Hepatocyte (in vitro differentiated cells): ENCODE data around the gene ANTXR2. TPM values are rescaled to one million over a fixed set of nuclear protein-coding genes. Genes with fewer than 3 reads are reported as not detected.

ENCODE experiments used
- DNase-seq: peaks from one replicate; pipeline ENCODE4 v3.0.0-alpha.2; 2016; ENCODE audit warnings: low spot score
- H2AFZ ChIP-seq: fragments of 200-600 bp; sonication (generic); 2 replicates; pipeline ENCODE4 v1.6.0; 2016; ENCODE audit warnings: antibody characterized with exemption, mild to moderate bottlenecking
- H3K27ac ChIP-seq: fragments of 200-600 bp; sonication (generic); 2 replicates; pipeline ENCODE4 v1.5.1; 2016; ENCODE audit warnings: mild to moderate bottlenecking
- H3K27me3 ChIP-seq: fragments of 200-600 bp; sonication (generic); 2 replicates; pipeline ENCODE4 v1.6.1; 2016
- H3K36me3 ChIP-seq: fragments of 200-600 bp; sonication (generic); replicated peaks from 2 replicates; pipeline ENCODE4 v1.5.1; 2016; ENCODE audit warnings: low read depth; ENCODE audit not compliant: insufficient read depth
- H3K4me1 ChIP-seq: fragments of 200-600 bp; sonication (generic); 2 replicates; pipeline ENCODE4 v1.5.1; 2016; ENCODE audit warnings: mild to moderate bottlenecking, moderate library complexity; ENCODE audit not compliant: insufficient read depth
- H3K4me2 ChIP-seq: fragments of 200-600 bp; sonication (generic); 2 replicates; pipeline ENCODE4 v1.6.0; 2016
- H3K4me3 ChIP-seq: fragments of 200-600 bp; sonication (generic); 2 replicates; pipeline ENCODE4 v1.5.1; 2016; ENCODE audit warnings: mild to moderate bottlenecking
- H3K79me2 ChIP-seq: fragments of 200-600 bp; sonication (generic); 2 replicates; pipeline ENCODE4 v1.6.0; 2017; ENCODE audit warnings: mild to moderate bottlenecking
- H3K9me2 ChIP-seq: fragments of 200-600 bp; sonication (generic); replicated peaks from 2 replicates; pipeline ENCODE4 v1.6.0; 2017; ENCODE audit warnings: mild to moderate bottlenecking; ENCODE audit not compliant: insufficient read depth
- H3K9me3 ChIP-seq: fragments of 200-600 bp; sonication (generic); 2 replicates; pipeline ENCODE4 v1.5.1; 2016; ENCODE audit warnings: low read depth, mild to moderate bottlenecking
- H4K20me1 ChIP-seq: fragments of 200-600 bp; sonication (generic); 2 replicates; pipeline ENCODE4 v1.6.0; 2016; ENCODE audit warnings: mild to moderate bottlenecking; ENCODE audit not compliant: insufficient read depth, poor library complexity, severe bottlenecking
- EZH2 ChIP-seq: fragments of 200-600 bp; sonication (generic); IDR thresholded peaks from 2 replicates; pipeline ENCODE4 v1.6.1; 2016; ENCODE audit warnings: antibody characterized with exemption, mild to moderate bottlenecking, borderline replicate concordance
- EZH2phosphoT487 ChIP-seq: fragments of 200-600 bp; sonication (generic); IDR thresholded peaks from one replicate; pipeline ENCODE4 v1.6.1; 2018; ENCODE audit warnings: antibody characterized with exemption, mild to moderate bottlenecking, low read depth, moderate library complexity; ENCODE audit not compliant: unreplicated experiment, severe bottlenecking
- WGBS: methylation state at CpG from one replicate; pipeline ENCODE4 v1.1.6; 2016; ENCODE audit warnings: low lambda C conversion rate; ENCODE audit errors: missing lambda C conversion rate; 5-methylcytosine and 5-hydroxymethylcytosine counted together
- polyA plus RNA-seq: library from polyadenylated mRNA; unstranded; fragments of >200 nt; fragmentation: Nextera tagmentation; extraction: Ambion mirVana; gene quantifications from 2 replicates; pipeline ENCODE4 v1.2.1, GENCODE V29; 2016
- total RNA-seq: library from RNA; depleted of rRNA; stranded (reverse); fragments of >200 nt; gene quantifications from 2 replicates; pipeline ENCODE4 v1.2.3, GENCODE V29; 2014
- TF ChIP-seq, protein P1 (sequence below): fragments of 200-600 bp; sonication (generic); IDR thresholded peaks from 2 replicates; pipeline ENCODE4 v1.5.1; 2016; ENCODE audit warnings: antibody characterized with exemption, mild to moderate bottlenecking; ENCODE audit not compliant: poor library complexity

Gene ANTXR2
- total and polyA plus RNA-seq, 2 experiments from 2014 or later: 25.2 to 46.5 TPM

DNA sequence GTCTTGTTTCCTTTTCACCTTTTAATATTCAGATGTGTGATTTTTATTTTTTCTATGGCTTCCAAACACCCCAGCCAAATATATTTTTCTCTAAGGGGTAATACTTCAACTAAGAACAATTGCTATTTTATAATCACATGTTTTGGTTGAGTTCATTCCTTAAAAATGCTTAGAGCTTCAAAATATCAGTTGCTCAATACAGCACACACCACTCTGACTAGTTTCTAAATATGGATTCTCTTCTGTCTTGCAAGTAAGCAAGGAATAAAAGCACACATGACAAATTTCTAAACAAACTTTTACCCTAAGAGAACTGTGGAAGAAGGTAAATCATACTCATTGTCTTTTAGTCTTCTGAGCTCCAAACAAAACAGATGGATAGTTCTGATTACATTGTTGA lies 27.2 kb downstream of the ANTXR2 start:
- TF ChIP-seq, protein P1, sequence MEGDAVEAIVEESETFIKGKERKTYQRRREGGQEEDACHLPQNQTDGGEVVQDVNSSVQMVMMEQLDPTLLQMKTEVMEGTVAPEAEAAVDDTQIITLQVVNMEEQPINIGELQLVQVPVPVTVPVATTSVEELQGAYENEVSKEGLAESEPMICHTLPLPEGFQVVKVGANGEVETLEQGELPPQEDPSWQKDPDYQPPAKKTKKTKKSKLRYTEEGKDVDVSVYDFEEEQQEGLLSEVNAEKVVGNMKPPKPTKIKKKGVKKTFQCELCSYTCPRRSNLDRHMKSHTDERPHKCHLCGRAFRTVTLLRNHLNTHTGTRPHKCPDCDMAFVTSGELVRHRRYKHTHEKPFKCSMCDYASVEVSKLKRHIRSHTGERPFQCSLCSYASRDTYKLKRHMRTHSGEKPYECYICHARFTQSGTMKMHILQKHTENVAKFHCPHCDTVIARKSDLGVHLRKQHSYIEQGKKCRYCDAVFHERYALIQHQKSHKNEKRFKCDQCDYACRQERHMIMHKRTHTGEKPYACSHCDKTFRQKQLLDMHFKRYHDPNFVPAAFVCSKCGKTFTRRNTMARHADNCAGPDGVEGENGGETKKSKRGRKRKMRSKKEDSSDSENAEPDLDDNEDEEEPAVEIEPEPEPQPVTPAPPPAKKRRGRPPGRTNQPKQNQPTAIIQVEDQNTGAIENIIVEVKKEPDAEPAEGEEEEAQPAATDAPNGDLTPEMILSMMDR: no peak
- TF ChIP-seq EZH2 (no peak), EZH2phosphoT487 (no peak)
- Histone ChIP-seq H3K27me3 (no peaks in the 10 kb centered on the region), H3K9me2 (no peaks in the 10 kb centered on the region), H3K9me3 (no peaks in the 10 kb centered on the region), H3K79me2 (no peaks in the 10 kb centered on the region), H3K4me1 (peaks cover 2% of the 10 kb centered on the region), H4K20me1 (no peaks in the 10 kb centered on the region), H3K4me2 (no peak overlapping the region), H2AFZ (no peak overlapping the region), H3K27ac (no peak overlapping the region), H3K4me3 (no peak overlapping the region), H3K36me3 (no peaks in the 10 kb centered on the region)
- no peak for DNase-seq

DNA sequence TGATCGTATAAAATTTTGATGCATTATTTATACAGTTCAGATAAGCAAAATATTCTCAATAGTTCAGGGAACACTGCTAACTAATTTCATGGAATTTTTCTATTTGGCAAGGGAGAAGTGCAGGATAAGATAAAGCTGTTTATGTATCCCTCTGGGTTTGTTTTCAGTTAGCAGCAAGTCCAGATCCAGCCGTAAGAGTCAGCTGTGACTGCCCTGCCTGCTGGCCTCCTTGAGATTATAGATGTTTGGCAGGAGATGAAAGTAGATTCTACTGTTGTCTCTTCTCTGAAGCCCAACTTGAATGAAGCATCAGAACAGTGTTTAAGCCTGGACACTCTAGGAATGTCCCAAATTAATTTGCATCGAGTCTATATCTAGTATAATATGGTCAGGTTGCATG lies 29.5 kb downstream of the ANTXR2 start:
- Histone ChIP-seq H3K4me2 (no peak overlapping the region), H4K20me1 (no peaks in the 10 kb centered on the region), H3K79me2 (no peaks in the 10 kb centered on the region), H3K27ac (no peak overlapping the region), H3K36me3 (no peaks in the 10 kb centered on the region), H3K4me1 (peaks cover 2% of the 10 kb centered on the region), H3K4me3 (no peak overlapping the region), H3K9me2 (no peaks in the 10 kb centered on the region), H3K27me3 (no peaks in the 10 kb centered on the region), H2AFZ (no peak overlapping the region), H3K9me3 (no peaks in the 10 kb centered on the region)
- 62% methylated on average over 3 of the region's 3 CpGs for WGBS
- TF ChIP-seq EZH2phosphoT487 (no peak), EZH2 (no peak)
- TF ChIP-seq, protein P1: no peak
- DNase-seq: no peak

DNA sequence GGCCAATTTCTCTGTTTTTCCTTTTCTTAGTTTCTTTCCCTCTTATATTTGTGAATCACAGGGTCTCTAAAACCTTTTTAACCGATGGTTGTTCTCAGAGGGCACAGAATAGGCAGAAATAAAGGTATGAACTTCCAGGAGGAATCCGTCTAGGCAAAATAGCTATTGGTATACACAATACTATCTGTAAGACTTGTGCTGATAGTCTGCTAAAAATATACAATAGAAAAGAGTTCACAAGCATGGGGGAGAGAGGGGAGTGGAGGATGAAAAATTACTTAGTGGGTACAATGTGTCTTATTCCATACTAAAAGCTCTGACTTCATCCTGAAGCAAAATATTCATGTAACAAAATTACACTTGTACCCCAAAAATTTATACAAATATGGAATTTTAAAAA lies 30.2 kb downstream of the ANTXR2 start:
- Histone ChIP-seq H3K4me3 (no peak overlapping the region), H3K36me3 (no peaks in the 10 kb centered on the region), H3K9me3 (no peaks in the 10 kb centered on the region), H3K79me2 (no peaks in the 10 kb centered on the region), H3K9me2 (no peaks in the 10 kb centered on the region), H3K27ac (no peak overlapping the region), H3K4me2 (no peak overlapping the region), H4K20me1 (no peaks in the 10 kb centered on the region), H2AFZ (no peak overlapping the region), H3K4me1 (peaks cover 2% of the 10 kb centered on the region), H3K27me3 (no peaks in the 10 kb centered on the region)
- 96% methylated on average over 2 of the region's 2 CpGs for WGBS
- DNase-seq: no peak
- TF ChIP-seq EZH2phosphoT487: no peak
- no peak for TF ChIP-seq EZH2
- TF ChIP-seq, protein P1: no peak

DNA sequence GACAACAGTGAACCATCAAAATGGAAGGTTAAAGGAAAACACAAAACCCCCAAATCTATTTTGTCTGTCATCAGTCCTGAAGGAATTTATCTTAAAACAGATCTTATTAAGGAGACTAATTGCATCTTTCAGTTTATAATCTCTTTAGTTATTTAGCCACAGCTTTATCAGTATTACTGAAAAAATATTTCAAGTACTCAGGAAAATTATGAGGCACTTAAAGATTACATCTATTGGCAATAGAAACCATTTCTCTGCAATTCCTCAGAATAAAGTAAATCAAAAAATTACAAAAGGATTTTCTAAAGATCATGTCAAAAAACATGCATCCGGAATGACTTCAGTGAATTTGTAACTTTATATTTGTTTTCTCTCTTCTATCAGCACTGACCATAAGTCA lies 35.2 kb downstream of the ANTXR2 start:
- H3K79me2 ChIP-seq: no peaks in the 10 kb centered on the region
- WGBS: 91% methylated on average over 1 of the region's 1 CpG

More for the DNA sequence above, 35.2 kb downstream of the ANTXR2 start:
- no peak for TF ChIP-seq EZH2phosphoT487
- TF ChIP-seq EZH2: no peak
- TF ChIP-seq, protein P1: no peak
- Histone ChIP-seq H3K9me2 (no peaks in the 10 kb centered on the region), H3K27me3 (no peaks in the 10 kb centered on the region), H3K4me3 (no peak overlapping the region), H4K20me1 (no peaks in the 10 kb centered on the region), H2AFZ (no peak overlapping the region), H3K27ac (peak overlapping the region; percentile 22), H3K36me3 (no peaks in the 10 kb centered on the region), H3K4me1 (no peaks in the 10 kb centered on the region), H3K9me3 (no peaks in the 10 kb centered on the region), H3K4me2 (peak overlapping the region; percentile 3)
- no peak for DNase-seq
